Activated CD4-positive, alpha-beta T cell treated with anti-CD3 and anti-CD28 coated beads for 36 hours (primary cell): ENCODE measurements around the gene ASCC1. TPM values are rescaled to one million over a fixed set of nuclear protein-coding genes. Genes with fewer than 3 reads are reported as not detected.

Experiments used
- ATAC-seq: fragments of 200-7000 bp; cut with Tn5 transposase; one replicate; pipeline ENCODE4 v1.10.0; 2021; ENCODE audit warnings: mild to moderate bottlenecking, moderate library complexity
- CTCF ChIA-PET: fragments of 350-600 bp; sonication (Branson Sonifier 250); formaldehyde crosslinking; loops from one replicate; lab custom pipeline; 2021; ENCODE audit warnings: antibody characterized with exemption; lab: Charles Lee
- POLR2A ChIA-PET: fragments of 350-600 bp; sonication (Branson Sonifier 250); formaldehyde crosslinking; loops from one replicate; lab custom pipeline; 2021; ENCODE audit warnings: antibody characterized with exemption, inconsistent platforms; lab: Charles Lee
- DNase-seq: peaks from one replicate; pipeline ENCODE4 v3.0.0-alpha.2; 2020
- H3K27ac Mint-ChIP-seq: one replicate; pipeline ENCODE4 v1.8.0; 2021; ENCODE audit warnings: mixed read lengths
- H3K27me3 Mint-ChIP-seq: one replicate; pipeline ENCODE4 v1.8.0; 2021; ENCODE audit warnings: mixed read lengths
- H3K36me3 Mint-ChIP-seq: one replicate; pipeline ENCODE4 v1.8.0; 2021; ENCODE audit warnings: low read depth, mixed read lengths
- H3K4me1 Mint-ChIP-seq: one replicate; pipeline ENCODE4 v1.8.0; 2021; ENCODE audit warnings: mixed read lengths
- H3K4me3 Mint-ChIP-seq: one replicate; pipeline ENCODE4 v1.8.0; 2021; ENCODE audit warnings: mild to moderate bottlenecking, moderate library complexity, mixed read lengths
- H3K9me3 Mint-ChIP-seq: one replicate; pipeline ENCODE4 v1.8.0; 2021; ENCODE audit warnings: low read depth, mixed read lengths
- intact Hi-C, 2 experiments: fragments of 100-400 bp; cut with DNase I in 1 of 2; cut with micrococcal nuclease in 1 of 2; formaldehyde crosslinking; loops; one replicate each; pipeline versions ENCODE4 v1.14.2 to v1.15.1; 2022 to 2024; cut with DNase I, micrococcal nuclease
- total RNA-seq, 2 experiments: library from RNA; stranded (reverse); gene quantifications; one replicate each; pipeline ENCODE4 v1.2.3, GENCODE V29; 2021

The ASCC1 gene
- total RNA-seq, 2 experiments from 2014 or later = 67.8 to 68.9 TPM

- H3K4me3 Mint-ChIP-seq = no peak overlapping the region
- peak overlapping the region; percentile 4 for H3K27ac Mint-ChIP-seq
- no peak for ATAC-seq
- peaks cover 59% of the 10 kb centered on the region for H3K36me3 Mint-ChIP-seq
- no peaks in the 10 kb centered on the region for H3K27me3 Mint-ChIP-seq
- no peak for DNase-seq
- CTCF ChIA-PET = interaction anchor here (0.6 to 13.6 kb wide), 5 partner anchors 11 to 316 kb away, joined by 3 to 89 read pairs (median 4); no protein-coding TSS in a partner anchor
- H3K9me3 Mint-ChIP-seq = no peaks in the 10 kb centered on the region
- intact Hi-C loops = no loop called here
- peaks cover 25% of the 10 kb centered on the region for H3K4me1 Mint-ChIP-seq
- POLR2A ChIA-PET = interaction anchor here (0.5 kb wide), 1 partner anchor 63 kb away, joined by 3 read pairs; no protein-coding TSS in a partner anchor
These were observed 147.8 kb downstream of the ASCC1 start for GRCh38 chr10:72068126-72068765.

DNA sequence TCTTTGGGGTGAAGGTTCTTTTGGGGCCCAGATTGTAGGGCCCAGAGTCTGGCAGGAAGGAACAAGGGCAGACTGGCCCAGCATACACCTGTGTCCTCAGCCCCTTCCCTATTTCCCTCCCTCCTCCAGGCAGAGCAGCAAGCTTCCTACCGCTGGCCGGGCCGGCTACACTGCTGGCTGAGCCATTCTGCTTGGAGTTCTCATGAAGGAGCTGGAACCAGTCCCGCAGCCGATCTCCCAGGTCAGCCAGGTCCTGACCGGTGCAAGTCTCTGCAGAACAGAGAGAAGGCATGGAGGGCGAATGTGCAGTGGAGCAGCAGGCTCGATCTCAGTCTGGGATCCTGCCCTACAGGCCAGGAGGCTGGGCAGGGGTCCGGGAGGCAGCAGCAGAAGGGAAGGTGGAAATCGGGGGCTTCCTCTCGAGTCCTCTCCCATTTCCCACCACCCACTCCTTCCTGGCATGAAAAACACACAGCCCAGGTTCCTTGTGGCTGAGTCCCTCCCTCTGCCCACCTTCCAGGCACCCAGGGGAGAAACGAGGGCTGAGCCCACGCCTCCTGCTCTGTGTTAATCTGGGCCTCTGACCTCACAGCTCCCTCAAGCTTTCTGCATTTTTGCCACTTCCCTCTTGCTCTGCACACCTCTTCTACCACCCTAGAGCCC, 148.5 kb downstream of the ASCC1 start:
- CTCF ChIA-PET = interaction anchor here (0.6 to 13.6 kb wide), 7 partner anchors 12 to 171 kb away, joined by 3 to 89 read pairs (median 3); no protein-coding TSS in a partner anchor
- intact Hi-C loops = no loop called here
- no peak for ATAC-seq
- H3K27me3 Mint-ChIP-seq = no peaks in the 10 kb centered on the region
- no peak overlapping the region for H3K4me3 Mint-ChIP-seq
- H3K4me1 Mint-ChIP-seq = peaks cover 22% of the 10 kb centered on the region
- no peaks in the 10 kb centered on the region for H3K9me3 Mint-ChIP-seq
- H3K36me3 Mint-ChIP-seq = peaks cover 56% of the 10 kb centered on the region
- no peak overlapping the region for H3K27ac Mint-ChIP-seq
- POLR2A ChIA-PET = no interaction called here
- no peak for DNase-seq

DNA sequence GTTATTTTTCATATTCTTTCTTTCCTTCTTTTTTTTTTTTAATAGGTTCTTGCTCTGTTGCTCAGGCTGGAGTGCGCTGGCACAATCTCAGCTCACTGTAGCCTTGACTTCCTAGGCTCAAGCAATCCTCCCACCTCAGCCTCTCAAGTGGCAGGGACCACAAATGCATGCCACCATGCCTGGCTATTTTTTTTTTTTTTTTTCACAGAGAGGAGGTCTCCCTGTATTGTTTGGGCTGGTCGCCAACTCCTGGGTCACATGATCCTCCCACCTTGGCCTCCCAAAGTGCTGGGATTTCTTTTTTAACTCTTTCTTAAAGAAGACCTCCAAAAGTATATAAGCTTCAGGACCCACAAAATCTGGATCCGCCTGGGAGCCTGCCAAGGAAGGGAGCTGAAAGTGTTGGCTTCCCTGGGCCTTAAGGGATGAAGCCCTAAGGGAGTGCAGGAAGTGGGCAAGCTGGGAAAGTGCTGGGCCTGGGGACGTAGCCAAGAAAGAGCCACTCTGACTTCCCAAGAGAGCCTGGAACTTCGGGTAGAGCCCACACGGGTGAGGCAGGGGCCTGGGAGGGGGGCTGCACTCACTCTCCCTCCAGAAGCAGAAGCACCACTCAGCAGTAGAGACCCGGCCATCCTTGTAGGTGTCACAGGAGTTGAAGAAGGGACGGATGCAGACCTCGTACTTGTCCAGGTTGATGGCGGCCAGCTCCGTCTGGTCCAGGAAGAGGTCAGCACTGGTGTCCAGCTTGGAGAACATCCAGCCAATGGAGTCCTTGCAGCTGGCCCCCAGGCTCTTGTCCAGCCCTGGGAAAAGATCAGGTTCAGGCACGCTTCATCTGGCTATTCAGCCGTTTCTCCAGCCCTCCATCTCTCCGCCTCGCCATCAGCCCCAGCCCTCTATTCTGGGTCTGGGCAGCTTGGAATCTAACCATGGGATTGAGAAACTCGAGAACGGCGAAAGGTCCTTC, 149.5 kb downstream of the ASCC1 start:
- peaks cover 51% of the 10 kb centered on the region for H3K36me3 Mint-ChIP-seq
- intact Hi-C loops = no loop called here
- H3K9me3 Mint-ChIP-seq = no peaks in the 10 kb centered on the region
- no peak for DNase-seq
- no peaks in the 10 kb centered on the region for H3K27me3 Mint-ChIP-seq
- ATAC-seq = no peak
- peaks cover 21% of the 10 kb centered on the region for H3K4me1 Mint-ChIP-seq
- no peak overlapping the region for H3K27ac Mint-ChIP-seq
- H3K4me3 Mint-ChIP-seq = no peak overlapping the region
- POLR2A ChIA-PET = no interaction called here
- CTCF ChIA-PET = interaction anchor here (0.5 to 13.6 kb wide), 9 partner anchors 13 to 170 kb away, joined by 3 to 89 read pairs (median 3); no protein-coding TSS in a partner anchor

- no peaks in the 10 kb centered on the region for H3K27me3 Mint-ChIP-seq
- ATAC-seq (no peak), DNase-seq (no peak)
- H3K4me1 Mint-ChIP-seq = peaks cover 18% of the 10 kb centered on the region
- H3K27ac Mint-ChIP-seq = peak overlapping the region; percentile 42
- no peaks in the 10 kb centered on the region for H3K9me3 Mint-ChIP-seq
- H3K36me3 Mint-ChIP-seq = peaks cover 41% of the 10 kb centered on the region
- CTCF ChIA-PET = interaction anchor here (0.6 to 13.6 kb wide), 4 partner anchors 17 to 169 kb away, joined by 3 to 89 read pairs (median 5); no protein-coding TSS in a partner anchor
- no peak overlapping the region for H3K4me3 Mint-ChIP-seq
- POLR2A ChIA-PET = no interaction called here
- intact Hi-C loops = no loop called here
These were observed 150.5 kb downstream of the ASCC1 start for GRCh38 chr10:72065439-72066025.

DNA sequence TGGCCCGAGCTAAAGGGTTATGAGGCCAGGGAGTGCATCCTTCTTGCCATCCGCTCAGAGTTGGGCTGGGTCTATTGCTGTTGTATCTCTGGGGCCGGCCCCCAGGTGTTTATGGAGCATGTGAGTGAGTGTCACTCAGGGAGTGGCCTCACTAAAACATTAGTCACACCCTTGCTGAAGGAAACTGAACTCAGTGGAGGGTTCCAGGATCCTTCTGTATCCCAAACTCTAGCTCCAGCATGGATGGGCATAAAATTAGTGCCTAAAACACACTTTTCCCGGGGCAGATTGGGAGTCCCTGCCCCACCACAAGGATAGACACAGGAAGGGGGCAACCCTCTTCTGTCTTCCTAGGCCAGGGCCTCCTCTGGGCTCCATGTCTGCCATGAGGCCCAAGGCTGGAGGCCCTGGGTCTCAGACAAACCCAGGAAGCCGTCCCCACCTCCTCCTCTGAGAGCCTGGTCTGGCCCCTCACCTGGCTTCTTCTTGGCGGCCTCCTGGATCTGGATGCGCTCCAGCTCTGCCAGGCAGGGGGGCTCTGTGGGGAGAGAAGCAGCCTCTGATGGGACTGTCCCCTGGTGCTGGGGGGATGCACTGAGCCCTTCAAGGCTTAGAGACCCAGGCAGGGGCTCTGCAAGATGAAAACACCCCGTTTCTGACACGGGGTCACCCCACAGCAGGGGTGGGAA, 152.2 kb downstream of the ASCC1 start:
- H3K27ac Mint-ChIP-seq = peak overlapping the region; percentile 60
- H3K27me3 Mint-ChIP-seq = no peaks in the 10 kb centered on the region
- H3K9me3 Mint-ChIP-seq = no peaks in the 10 kb centered on the region
- POLR2A ChIA-PET = no interaction called here
- H3K4me3 Mint-ChIP-seq = no peak overlapping the region
- H3K36me3 Mint-ChIP-seq = peaks cover 29% of the 10 kb centered on the region
- intact Hi-C loops = no loop called here
- CTCF ChIA-PET = interaction anchor here (1.1 to 13.6 kb wide), 3 partner anchors 13 to 49 kb away, joined by 3 to 89 read pairs (median 4); no protein-coding TSS in a partner anchor
- DNase-seq = no peak
- peaks cover 16% of the 10 kb centered on the region for H3K4me1 Mint-ChIP-seq
- ATAC-seq = peak; percentile 20

GRCh38 chr10:72062832-72063702, 153.0 kb downstream of the ASCC1 start:
- H3K27ac Mint-ChIP-seq = no peak overlapping the region
- CTCF ChIA-PET = interaction anchor here (0.6 to 13.6 kb wide), 4 partner anchors 14 to 199 kb away, joined by 3 to 89 read pairs (median 4); no protein-coding TSS in a partner anchor

GRCh38 chr10:72062382-72062781, 153.7 kb downstream of the ASCC1 start:
- CTCF ChIA-PET = interaction anchor here (0.6 to 13.6 kb wide), 5 partner anchors 14 to 200 kb away, joined by 3 to 89 read pairs (median 3); no protein-coding TSS in a partner anchor
- no peak overlapping the region for H3K4me3 Mint-ChIP-seq
- H3K4me1 Mint-ChIP-seq = peaks cover 24% of the 10 kb centered on the region
- POLR2A ChIA-PET = interaction anchor here (0.6 kb wide), 1 partner anchor 264 kb away, joined by 3 read pairs; no protein-coding TSS in a partner anchor
- no peaks in the 10 kb centered on the region for H3K9me3 Mint-ChIP-seq
- ATAC-seq = no peak
- intact Hi-C loops = no loop called here
- DNase-seq = no peak
- no peaks in the 10 kb centered on the region for H3K27me3 Mint-ChIP-seq
- peaks cover 21% of the 10 kb centered on the region for H3K36me3 Mint-ChIP-seq
- no peak overlapping the region for H3K27ac Mint-ChIP-seq

More at GRCh38 chr10:72062832-72063702, 153.0 kb downstream of the ASCC1 start:
- Mint-ChIP-seq H3K4me1 (peaks cover 21% of the 10 kb centered on the region), H3K9me3 (no peaks in the 10 kb centered on the region), H3K27me3 (no peaks in the 10 kb centered on the region), H3K36me3 (peaks cover 23% of the 10 kb centered on the region), H3K4me3 (no peak overlapping the region)
- intact Hi-C loops = no loop called here
- POLR2A ChIA-PET = no interaction called here
- ATAC-seq (no peak), DNase-seq (no peak)

GRCh38 chr10:72061930-72062329, 154.1 kb downstream of the ASCC1 start:
- Mint-ChIP-seq H3K27me3 (no peaks in the 10 kb centered on the region), H3K4me3 (no peak overlapping the region), H3K36me3 (peaks cover 21% of the 10 kb centered on the region), H3K9me3 (no peaks in the 10 kb centered on the region), H3K27ac (no peak overlapping the region), H3K4me1 (peaks cover 25% of the 10 kb centered on the region)
- intact Hi-C loops = no loop called here
- no peak for ATAC-seq
- ChIA-PET POLR2A (interaction anchor here (0.6 to 0.7 kb wide), 2 partner anchors 71 to 264 kb away, joined by 3 read pairs; no protein-coding TSS in a partner anchor), CTCF (interaction anchor here (1.0 to 13.6 kb wide), 3 partner anchors 13 to 112 kb away, joined by 3 to 89 read pairs (median 4); no protein-coding TSS in a partner anchor)
- DNase-seq = no peak

GRCh38 chr10:72061491-72061890, 154.6 kb downstream of the ASCC1 start:
- H3K27ac Mint-ChIP-seq = no peak overlapping the region

More at GRCh38 chr10:72061491-72061890, 154.6 kb downstream of the ASCC1 start:
- no peak overlapping the region for H3K4me3 Mint-ChIP-seq
- DNase-seq (no peak), ATAC-seq (no peak)
- H3K27me3 Mint-ChIP-seq = no peaks in the 10 kb centered on the region
- H3K36me3 Mint-ChIP-seq = peaks cover 21% of the 10 kb centered on the region
- peaks cover 25% of the 10 kb centered on the region for H3K4me1 Mint-ChIP-seq
- CTCF ChIA-PET = interaction anchor here (0.7 to 13.6 kb wide), 3 partner anchors 13 to 367 kb away, joined by 3 to 89 read pairs (median 3); no protein-coding TSS in a partner anchor
- POLR2A ChIA-PET = interaction anchor here (0.7 kb wide), 1 partner anchor 71 kb away, joined by 3 read pairs; no protein-coding TSS in a partner anchor
- no peaks in the 10 kb centered on the region for H3K9me3 Mint-ChIP-seq
- intact Hi-C loops = no loop called here
